ENCODE data around the gene HSF4.

HSF4 gene

GRCh38 chr16:67150047-67150832 is 14.3 kb upstream of the HSF4 start:
- TF ChIP-seq, protein P1, sequence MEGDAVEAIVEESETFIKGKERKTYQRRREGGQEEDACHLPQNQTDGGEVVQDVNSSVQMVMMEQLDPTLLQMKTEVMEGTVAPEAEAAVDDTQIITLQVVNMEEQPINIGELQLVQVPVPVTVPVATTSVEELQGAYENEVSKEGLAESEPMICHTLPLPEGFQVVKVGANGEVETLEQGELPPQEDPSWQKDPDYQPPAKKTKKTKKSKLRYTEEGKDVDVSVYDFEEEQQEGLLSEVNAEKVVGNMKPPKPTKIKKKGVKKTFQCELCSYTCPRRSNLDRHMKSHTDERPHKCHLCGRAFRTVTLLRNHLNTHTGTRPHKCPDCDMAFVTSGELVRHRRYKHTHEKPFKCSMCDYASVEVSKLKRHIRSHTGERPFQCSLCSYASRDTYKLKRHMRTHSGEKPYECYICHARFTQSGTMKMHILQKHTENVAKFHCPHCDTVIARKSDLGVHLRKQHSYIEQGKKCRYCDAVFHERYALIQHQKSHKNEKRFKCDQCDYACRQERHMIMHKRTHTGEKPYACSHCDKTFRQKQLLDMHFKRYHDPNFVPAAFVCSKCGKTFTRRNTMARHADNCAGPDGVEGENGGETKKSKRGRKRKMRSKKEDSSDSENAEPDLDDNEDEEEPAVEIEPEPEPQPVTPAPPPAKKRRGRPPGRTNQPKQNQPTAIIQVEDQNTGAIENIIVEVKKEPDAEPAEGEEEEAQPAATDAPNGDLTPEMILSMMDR (IDR thresholded peaks at IDR 0.05; ENCODE audit: extremely low read depth, insufficient read depth, missing control alignments): peak; percentile 16
- DNase-seq (ENCODE audit: low spot score): peak; percentile 86
- in situ Hi-C loops (cut with MboI; ENCODE audit: low pct_unique_long_range_greater_than_20kb, low sequenced_read_pairs, unreplicated experiment): loop anchor here (10.0 kb wide), 1 partner anchor 135 kb away; no protein-coding TSS in a partner anchor

GRCh38 chr16:67150833-67151396 is 13.6 kb upstream of the HSF4 start, which contains the start of gene B3GNT9:
B3GNT9 (minus strand) TSS chr16:67150998; CDS start chr16:67150485, 513 bp downstream.
- TF ChIP-seq, protein P1 (IDR thresholded peaks at IDR 0.05; ENCODE audit: extremely low read depth, insufficient read depth, missing control alignments): no peak
- in situ Hi-C loops (cut with MboI; ENCODE audit: low pct_unique_long_range_greater_than_20kb, low sequenced_read_pairs, unreplicated experiment): loop anchor here (10.0 kb wide), 1 partner anchor 136 kb away; no protein-coding TSS in a partner anchor
- peak; percentile 88 for DNase-seq (ENCODE audit: low spot score)

- TF ChIP-seq, protein P1 (IDR thresholded peaks at IDR 0.05; ENCODE audit: extremely low read depth, insufficient read depth, missing control alignments): no peak
- peak; percentile 36 for DNase-seq (ENCODE audit: low spot score)
- in situ Hi-C loops (cut with MboI; ENCODE audit: low pct_unique_long_range_greater_than_20kb, low sequenced_read_pairs, unreplicated experiment): loop anchor here (10.0 kb wide), 1 partner anchor 137 kb away; no protein-coding TSS in a partner anchor
These were observed 13.0 kb upstream of the HSF4 start for GRCh38 chr16:67151431-67152097.

DNA sequence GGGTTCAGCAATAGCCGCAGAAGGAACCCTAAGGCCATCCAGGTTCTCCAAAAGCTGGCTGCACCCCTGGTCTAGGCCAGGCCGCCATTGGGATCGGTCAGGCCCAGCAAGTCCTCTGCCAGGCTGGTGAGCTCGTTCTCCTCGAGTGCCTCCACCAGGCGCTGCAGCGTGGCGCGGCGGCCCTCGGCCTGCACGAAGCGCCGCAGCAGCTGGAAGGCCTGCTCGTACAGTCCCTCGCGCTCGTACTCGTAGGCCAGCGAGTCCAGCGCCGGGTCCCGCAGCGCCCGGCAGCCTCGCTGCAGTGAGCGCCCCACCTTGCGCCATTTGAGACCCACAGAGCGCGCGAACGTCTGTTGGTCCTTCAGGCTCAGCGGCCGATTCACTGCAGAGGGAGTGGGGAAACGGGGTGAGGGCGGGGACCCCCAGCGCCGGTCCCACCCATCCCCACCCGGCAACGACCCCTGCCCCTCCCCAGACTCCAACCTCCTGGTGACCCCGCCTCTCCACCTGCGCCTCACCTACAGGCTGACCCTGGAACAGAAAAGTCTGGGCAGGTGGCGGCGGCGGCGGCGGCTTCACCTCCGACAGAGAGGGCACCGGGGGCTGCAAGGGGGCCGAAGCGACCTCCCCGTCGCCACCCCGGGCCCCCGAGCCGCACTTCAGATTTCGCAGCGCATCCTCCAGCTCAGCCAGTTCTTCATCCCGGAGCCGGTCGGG is 9.8 kb upstream of the HSF4 start:
- DNase-seq (ENCODE audit: low spot score): peak; percentile 12
- TF ChIP-seq, protein P1 (IDR thresholded peaks at IDR 0.05; ENCODE audit: extremely low read depth, insufficient read depth, missing control alignments): no peak
- in situ Hi-C loops (cut with MboI; ENCODE audit: low pct_unique_long_range_greater_than_20kb, low sequenced_read_pairs, unreplicated experiment): loop anchor here (10.0 kb wide), 1 partner anchor 140 kb away; no protein-coding TSS in a partner anchor

DNA sequence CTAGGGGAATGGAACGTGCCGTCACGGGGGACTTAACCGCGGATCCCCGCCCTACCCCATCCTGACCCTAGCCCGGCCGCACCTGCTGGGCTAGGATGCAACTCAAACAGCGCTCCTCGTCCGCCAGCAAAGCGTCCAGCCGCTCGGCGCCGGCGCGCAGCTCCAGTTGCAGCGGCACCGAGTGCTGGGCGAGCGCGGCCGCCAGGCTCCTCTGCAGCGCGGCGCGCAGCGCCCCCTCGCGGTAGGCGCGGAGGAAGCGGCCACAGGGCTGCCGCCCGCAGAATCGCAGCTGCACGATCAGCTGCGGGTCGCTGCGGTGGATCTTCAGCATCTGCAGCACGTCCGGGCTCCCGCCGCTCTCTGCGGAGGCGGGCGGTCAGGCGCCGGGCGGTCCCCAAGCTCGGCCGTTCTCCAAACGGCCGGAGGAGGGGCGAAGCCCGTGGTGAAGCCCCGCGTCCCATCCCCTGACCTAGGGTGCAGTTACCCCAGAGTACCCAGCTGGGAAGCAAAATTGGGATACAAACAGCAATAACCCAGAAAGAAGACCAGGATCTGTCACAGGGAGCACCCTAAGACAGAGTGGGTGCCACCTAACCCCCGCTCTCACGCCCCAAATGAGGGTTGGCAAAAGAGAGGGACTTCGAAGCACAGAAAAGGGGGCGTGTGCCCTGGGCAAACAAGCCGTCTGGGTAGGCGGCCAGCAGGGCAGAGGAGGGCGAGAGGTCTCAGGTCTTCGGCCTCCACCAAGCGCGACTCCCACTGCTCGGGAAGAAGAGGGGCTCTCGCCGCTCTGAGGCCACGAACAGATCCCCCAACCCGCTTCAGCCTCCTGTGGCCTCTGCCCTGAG is 9.0 kb upstream of the HSF4 start:
- in situ Hi-C loops (cut with MboI; ENCODE audit: low pct_unique_long_range_greater_than_20kb, low sequenced_read_pairs, unreplicated experiment): loop anchor here (10.0 kb wide), 1 partner anchor 141 kb away; no protein-coding TSS in a partner anchor
- TF ChIP-seq, protein P1 (IDR thresholded peaks at IDR 0.05; ENCODE audit: extremely low read depth, insufficient read depth, missing control alignments): peak; percentile 97
- peak; percentile 95 for DNase-seq (ENCODE audit: low spot score)

Measured in GM13977 (cell line).